K562 (cell line): ENCODE data around the gene ADCY9.

ENCODE experiments used
- FOSL1 ChIP-seq: fragments of 200-800 bp; sonication (Bioruptor generic); conservative IDR thresholded peaks from 2 replicates; pipeline ENCODE4 v1.6.1; 2016; ENCODE audit warnings: missing genetic modification characterization, missing compliant biosample characterization
- JUNB ChIP-seq: fragments of 450-650 bp; formaldehyde crosslinking; conservative IDR thresholded peaks from 2 replicates; pipeline ENCODE4 v1.4.0; 2020; ENCODE audit warnings: mild to moderate bottlenecking
- TAF1 ChIP-seq: IDR thresholded peaks from 2 replicates; pipeline ENCODE4 v1.6.1; 2011; ENCODE audit warnings: mild to moderate bottlenecking, low read length, moderate library complexity; ENCODE audit not compliant: insufficient read depth, control insufficient read depth, severe bottlenecking; ENCODE audit errors: extremely low read depth

GRCh38 chr16:4136229-4136813 is 20.1 kb upstream of the ADCY9 start:
- TF ChIP-seq TAF1: no peak
- no peak for TF ChIP-seq JUNB (CRISPR knock-in tag)
- TF ChIP-seq FOSL1 (tag): no peak
